ENCODE measurements around the gene OSBPL8. TPM values are rescaled to one million over a fixed set of nuclear protein-coding genes. Genes with fewer than 3 reads are reported as not detected.

Gene OSBPL8
- total RNA-seq, 2 donors from 2014 or later, result 65.5 to 78.9 TPM

- Histone ChIP-seq H3K27ac (no peak overlapping the region), H3K27me3 (replicated peaks; ENCODE audit: insufficient read depth) (no peaks in the 10 kb centered on the region), H3K4me3 (no peak overlapping the region), H3K4me1 (ENCODE audit: control insufficient read depth in 1 of 2, low read depth in 2 of 2) (peaks cover 12 to 18% of the 10 kb centered on the region in 2 donors), H3K36me3 (no peaks in the 10 kb centered on the region), H3K9me3 (no peaks in the 10 kb centered on the region)
- no peak for TF ChIP-seq CTCF (IDR thresholded peaks at IDR 0.05)
- ATAC-seq (ENCODE audit: insufficient number of reproducible peaks, low FRiP score, low read depth), result no peak
- no peak for DNase-seq (ENCODE audit: low spot score)
These were observed 108.0 kb downstream of the OSBPL8 start for GRCh38 chr12:76451528-76451927.

DNA sequence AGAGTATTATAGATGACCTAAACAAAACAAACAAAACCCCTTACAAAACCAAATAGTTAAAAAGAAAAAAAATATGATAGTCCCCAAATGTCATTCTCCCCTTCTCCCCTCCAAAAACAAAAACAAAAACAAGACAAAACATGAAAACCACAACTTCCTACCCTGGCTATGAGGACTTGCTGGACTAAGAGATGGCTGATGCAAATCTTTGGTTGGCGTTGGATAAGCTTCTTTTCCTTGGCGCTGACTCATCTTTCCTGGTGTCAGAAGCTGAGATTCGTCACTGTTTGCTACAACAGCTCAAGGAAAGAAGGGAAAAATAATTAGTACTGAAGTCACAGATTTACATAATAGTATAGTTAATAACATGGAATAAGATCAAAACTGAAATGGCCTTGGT lies 108.9 kb downstream of the OSBPL8 start:
- Histone ChIP-seq H3K9me3 (no peaks in the 10 kb centered on the region), H3K4me3 (no peak overlapping the region), H3K36me3 (no peaks in the 10 kb centered on the region), H3K27ac (no peak overlapping the region), H3K4me1 (ENCODE audit: control insufficient read depth in 1 of 2, low read depth in 2 of 2) (peaks cover 12 to 16% of the 10 kb centered on the region in 2 donors), H3K27me3 (replicated peaks; ENCODE audit: insufficient read depth) (no peaks in the 10 kb centered on the region)
- TF ChIP-seq CTCF (IDR thresholded peaks at IDR 0.05), result no peak
- ATAC-seq (ENCODE audit: insufficient number of reproducible peaks, low FRiP score, low read depth) (no peak), DNase-seq (ENCODE audit: low spot score) (no peak)

GRCh38 chr12:76449993-76450392 lies 109.6 kb downstream of the OSBPL8 start:
- H3K36me3 ChIP-seq, result no peaks in the 10 kb centered on the region
- H3K9me3 ChIP-seq, result no peaks in the 10 kb centered on the region
- DNase-seq (ENCODE audit: low spot score) (no peak), ATAC-seq (ENCODE audit: insufficient number of reproducible peaks, low FRiP score, low read depth) (no peak)
- no peak for TF ChIP-seq CTCF (IDR thresholded peaks at IDR 0.05)
- H3K27ac ChIP-seq, result no peak overlapping the region
- H3K4me3 ChIP-seq, result no peak overlapping the region
- no peaks in the 10 kb centered on the region for H3K27me3 ChIP-seq (replicated peaks; ENCODE audit: insufficient read depth)
- peaks cover 9 to 13% of the 10 kb centered on the region in 2 donors for H3K4me1 ChIP-seq (ENCODE audit: control insufficient read depth in 1 of 2, low read depth in 2 of 2)

- Histone ChIP-seq H3K27ac (no peak overlapping the region), H3K4me3 (no peak overlapping the region), H3K27me3 (replicated peaks; ENCODE audit: insufficient read depth) (no peaks in the 10 kb centered on the region), H3K36me3 (no peaks in the 10 kb centered on the region), H3K9me3 (no peaks in the 10 kb centered on the region), H3K4me1 (ENCODE audit: control insufficient read depth in 1 of 2, low read depth in 2 of 2) (peaks cover 8 to 15% of the 10 kb centered on the region in 2 donors)
- DNase-seq (ENCODE audit: low spot score) (no peak), ATAC-seq (ENCODE audit: insufficient number of reproducible peaks, low FRiP score, low read depth) (peak; percentile 36)
- no peak for TF ChIP-seq CTCF (IDR thresholded peaks at IDR 0.05)
These were observed 110.0 kb downstream of the OSBPL8 start for GRCh38 chr12:76449583-76449982.

DNA sequence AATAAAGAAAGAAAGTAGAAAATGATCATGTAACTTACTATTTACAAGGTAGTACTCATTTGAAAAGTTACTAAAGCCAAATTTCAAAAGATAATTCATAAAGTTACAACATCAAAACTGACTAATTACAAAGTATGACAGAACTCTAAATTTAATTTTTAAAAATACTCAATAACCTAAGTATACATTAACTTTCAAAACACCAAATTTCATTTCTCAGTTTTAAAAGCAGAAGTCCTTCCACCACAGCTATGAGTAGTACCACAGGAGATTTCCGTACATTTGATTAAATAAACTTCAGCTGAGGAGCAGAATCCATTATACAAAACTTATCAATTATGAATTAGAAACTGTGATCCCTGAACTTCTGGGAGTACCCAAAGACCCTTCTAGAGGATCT lies 110.6 kb downstream of the OSBPL8 start:
- TF ChIP-seq CTCF (IDR thresholded peaks at IDR 0.05), result no peak
- peaks cover 8 to 15% of the 10 kb centered on the region in 2 donors for H3K4me1 ChIP-seq (ENCODE audit: control insufficient read depth in 1 of 2, low read depth in 2 of 2)
- H3K36me3 ChIP-seq, result no peaks in the 10 kb centered on the region
- H3K4me3 ChIP-seq, result no peak overlapping the region
- no peak overlapping the region for H3K27ac ChIP-seq
- ATAC-seq (ENCODE audit: insufficient number of reproducible peaks, low FRiP score, low read depth) (no peak), DNase-seq (ENCODE audit: low spot score) (no peak)
- no peaks in the 10 kb centered on the region for H3K27me3 ChIP-seq (replicated peaks; ENCODE audit: insufficient read depth)
- no peaks in the 10 kb centered on the region for H3K9me3 ChIP-seq
